Gastroesophageal sphincter (tissue), 3 donors: Measurements from ENCODE around the gene KAZN.

Experiments used
- EP300 ChIP-seq: sonication (generic); formaldehyde crosslinking; IDR thresholded peaks from one replicate; pipeline ENCODE4 v1.6.1; 2017; ENCODE audit warnings: antibody characterized with exemption, mild to moderate bottlenecking
- POLR2A ChIP-seq, 2 donors: fragments of 450-650 bp; IDR thresholded peaks; one replicate each; pipeline ENCODE4 v1.6.1; 2017; ENCODE audit warnings: antibody characterized with exemption in 2 of 2, mild to moderate bottlenecking in 2 of 2, moderate library complexity in 1 of 2
- POLR2AphosphoS5 ChIP-seq: sonication (generic); formaldehyde crosslinking; IDR thresholded peaks from one replicate; pipeline ENCODE4 v1.6.1; 2017; ENCODE audit warnings: antibody characterized with exemption
- TF ChIP-seq, protein P1 (sequence below), 4 experiments: fragments of 200-600 bp in 2 of 4; fragments of 450-650 bp in 2 of 4; sonication (generic) in 1 of 4; IDR thresholded peaks; one replicate each; pipeline ENCODE4 v1.5.1; 2017 to 2019; ENCODE audit warnings: antibody characterized with exemption in 4 of 4, mild to moderate bottlenecking in 2 of 4, moderate library complexity in 2 of 4

DNA sequence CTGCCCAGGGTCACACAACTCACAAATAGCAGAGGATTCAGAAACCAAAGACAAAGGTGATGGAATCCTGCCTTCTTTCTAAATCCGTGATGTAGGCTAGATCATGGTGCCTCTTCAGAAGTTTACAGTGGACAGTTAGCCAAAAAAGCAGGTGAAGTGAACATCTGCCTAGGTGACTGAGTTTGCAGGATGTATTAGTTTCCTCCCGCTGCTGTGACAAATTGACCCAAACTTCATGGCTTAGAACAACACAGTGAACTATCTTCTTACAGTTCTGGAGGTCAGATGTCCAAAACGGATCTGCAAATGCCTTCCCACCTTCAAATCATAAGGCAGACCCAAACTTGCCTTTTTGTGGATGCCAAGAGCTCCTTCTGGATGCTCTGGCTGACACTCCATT is 551.9 kb downstream of the KAZN start:
- TF ChIP-seq POLR2A (IDR thresholded peaks at IDR 0.05) (no peak), EP300 (no peak), POLR2AphosphoS5 (no peak)
- TF ChIP-seq, protein P1, sequence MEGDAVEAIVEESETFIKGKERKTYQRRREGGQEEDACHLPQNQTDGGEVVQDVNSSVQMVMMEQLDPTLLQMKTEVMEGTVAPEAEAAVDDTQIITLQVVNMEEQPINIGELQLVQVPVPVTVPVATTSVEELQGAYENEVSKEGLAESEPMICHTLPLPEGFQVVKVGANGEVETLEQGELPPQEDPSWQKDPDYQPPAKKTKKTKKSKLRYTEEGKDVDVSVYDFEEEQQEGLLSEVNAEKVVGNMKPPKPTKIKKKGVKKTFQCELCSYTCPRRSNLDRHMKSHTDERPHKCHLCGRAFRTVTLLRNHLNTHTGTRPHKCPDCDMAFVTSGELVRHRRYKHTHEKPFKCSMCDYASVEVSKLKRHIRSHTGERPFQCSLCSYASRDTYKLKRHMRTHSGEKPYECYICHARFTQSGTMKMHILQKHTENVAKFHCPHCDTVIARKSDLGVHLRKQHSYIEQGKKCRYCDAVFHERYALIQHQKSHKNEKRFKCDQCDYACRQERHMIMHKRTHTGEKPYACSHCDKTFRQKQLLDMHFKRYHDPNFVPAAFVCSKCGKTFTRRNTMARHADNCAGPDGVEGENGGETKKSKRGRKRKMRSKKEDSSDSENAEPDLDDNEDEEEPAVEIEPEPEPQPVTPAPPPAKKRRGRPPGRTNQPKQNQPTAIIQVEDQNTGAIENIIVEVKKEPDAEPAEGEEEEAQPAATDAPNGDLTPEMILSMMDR (IDR thresholded peaks at IDR 0.05): no peak
